ELR (cell line): Measurements from ENCODE around the gene NHLRC2.
A peak's percentile ranks its signal among the peaks of the same experiment; 100 is the strongest.
"Not testable (repeated sequence)": the region's sequence is repeated elsewhere in the genome, so short reads cannot be mapped to it uniquely, and the experiment has no call there.

Experiments used
- DNase-seq: peaks from one replicate; pipeline ENCODE4 v3.0.0-alpha.2; 2015; ENCODE audit warnings: low read depth

Gene NHLRC2

GRCh38 chr10:113854013-113854760 is at the start of gene NHLRC2, which contains the start of gene DCLRE1A:
Gene NHLRC2 (plus strand): TSS chr10:113854661. CDS start chr10:113854873, 212 bp downstream.
Gene DCLRE1A (minus strand): TSS chr10:113854082. CDS start chr10:113853182, 900 bp downstream.
- peak; percentile 86 for DNase-seq

GRCh38 chr10:113806503-113806902 is 48.0 kb upstream of the NHLRC2 start:
- no peak for DNase-seq

- DNase-seq = no peak
Measured at GRCh38 chr10:113808168-113808567, 46.3 kb upstream of the NHLRC2 start.

GRCh38 chr10:113814700-113815099 is 39.8 kb upstream of the NHLRC2 start:
- DNase-seq = not testable (repeated sequence)

GRCh38 chr10:113819989-113820388 is 34.5 kb upstream of the NHLRC2 start:
- no peak for DNase-seq

GRCh38 chr10:113820507-113820906 is 34.0 kb upstream of the NHLRC2 start:
- DNase-seq = peak; percentile 10

GRCh38 chr10:113821306-113821705 is 33.2 kb upstream of the NHLRC2 start:
- DNase-seq = not testable (repeated sequence)

- DNase-seq = no peak
Measured at GRCh38 chr10:113822174-113822573, 32.3 kb upstream of the NHLRC2 start.

- DNase-seq = no peak
Measured at GRCh38 chr10:113823389-113823788, 31.1 kb upstream of the NHLRC2 start.

GRCh38 chr10:113825791-113826190 is 28.7 kb upstream of the NHLRC2 start:
- no peak for DNase-seq

- DNase-seq = not testable (repeated sequence)
Measured at GRCh38 chr10:113828567-113828966, 25.9 kb upstream of the NHLRC2 start.

- DNase-seq = no peak
Measured at GRCh38 chr10:113842171-113842570, 12.3 kb upstream of the NHLRC2 start.

GRCh38 chr10:113843972-113844485 is 10.4 kb upstream of the NHLRC2 start:
- no peak for DNase-seq

- DNase-seq = no peak
Measured at GRCh38 chr10:113846036-113846435, 8.4 kb upstream of the NHLRC2 start.

- DNase-seq = no peak
Measured at GRCh38 chr10:113849140-113849803, 5.2 kb upstream of the NHLRC2 start.

GRCh38 chr10:113849946-113850345 is 4.5 kb upstream of the NHLRC2 start:
- no peak for DNase-seq

- no peak for DNase-seq
Measured at GRCh38 chr10:113853578-113854012, 866 bp upstream of the NHLRC2 start.

- peak; percentile 65 for DNase-seq
Measured at GRCh38 chr10:113854761-113855588, 514 bp downstream of the NHLRC2 start.

- DNase-seq = peak; percentile 31
Measured at GRCh38 chr10:113856563-113856962, 2.1 kb downstream of the NHLRC2 start.

GRCh38 chr10:113857210-113857609 is 2.7 kb downstream of the NHLRC2 start:
- DNase-seq = no peak

- DNase-seq = peak; percentile 47
Measured at GRCh38 chr10:113858541-113858940, 4.1 kb downstream of the NHLRC2 start.

- no peak for DNase-seq
Measured at GRCh38 chr10:113859261-113859660, 4.8 kb downstream of the NHLRC2 start.
